ENCODE measurements around the gene EPG5. TPM values are rescaled to one million over a fixed set of nuclear protein-coding genes. Genes with fewer than 3 reads are reported as not detected.

The EPG5 gene
- total RNA-seq, 1 experiment from 2014 or later, result 16.1 TPM

DNA sequence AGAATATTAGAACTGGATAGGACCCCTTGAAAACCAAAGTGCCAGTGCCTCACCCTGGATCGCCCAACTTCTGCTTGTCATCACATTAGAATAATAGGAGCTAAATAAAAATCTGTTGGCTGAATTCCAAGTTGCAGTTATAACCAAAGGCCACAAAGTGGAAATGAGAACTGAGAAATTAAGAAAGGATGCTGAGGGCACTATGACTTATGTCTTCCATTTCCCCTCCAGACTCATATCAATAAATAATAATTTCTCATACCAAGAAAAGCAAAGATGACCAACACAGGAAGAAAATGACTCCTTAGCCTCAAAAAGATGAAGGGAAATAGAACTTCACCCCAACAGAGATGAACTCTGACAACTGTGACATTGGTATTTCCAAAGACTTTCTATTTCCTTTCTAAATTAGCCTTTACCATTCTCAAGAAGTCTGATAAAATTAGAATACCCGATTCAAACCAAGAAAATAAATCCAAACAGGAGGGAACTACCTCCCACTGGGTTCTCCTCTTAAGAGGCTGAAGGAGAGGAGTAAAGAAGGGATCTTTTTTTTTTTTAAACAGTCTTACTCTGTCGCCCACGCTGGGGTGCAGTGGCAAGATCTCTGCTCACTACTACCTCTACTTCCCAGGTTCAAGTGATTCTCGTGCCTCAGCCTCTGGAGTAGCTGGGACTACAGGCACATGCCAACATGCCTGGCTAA, 46.5 kb upstream of the EPG5 start:
- H3K4me2 ChIP-seq (ENCODE audit: insufficient read depth, insufficient read length, low read length), result no peak overlapping the region
- no peaks in the 10 kb centered on the region for H3K79me2 ChIP-seq (ENCODE audit: insufficient read depth, low read length)
- Mint-ChIP-seq H3K27ac (no peak overlapping the region), H3K9me3 (no peaks in the 10 kb centered on the region), H3K4me3 (no peak overlapping the region), H3K27me3 (ENCODE audit: low read depth) (peaks cover 2% of the 10 kb centered on the region; the same call in 1 of the 2 replicates), H3K36me3 (ENCODE audit: insufficient read depth in 1 of 3, low read depth in 3 of 3) (no peaks in the 10 kb centered on the region), H3K4me1 (peaks cover 0 to 5% of the 10 kb centered on the region in 2 experiments; a peak in 1 of 4 replicates)
- H3K23me2 ChIP-seq (ENCODE audit: insufficient read length, low read depth, low read length, poor library complexity, severe bottlenecking), result no peaks in the 10 kb centered on the region
- H3K4me1 ChIP-seq (ENCODE audit: insufficient read depth, low read length), result no peaks in the 10 kb centered on the region
- H3K9me3 ChIP-seq (ENCODE audit: control insufficient read depth, low read depth, low read length), result no peaks in the 10 kb centered on the region
- no peak overlapping the region for H2BK120ac ChIP-seq (ENCODE audit: low read depth, low read length, poor library complexity, severe bottlenecking)
- DNase-seq, result no peak
- H3K27me3 ChIP-seq (ENCODE audit: insufficient read depth, low read length), result no peaks in the 10 kb centered on the region
- no peak overlapping the region for H2BK5ac ChIP-seq (ENCODE audit: insufficient read length, low read length)
- H3K18ac ChIP-seq (ENCODE audit: insufficient read length, low read depth, low read length), result no peak overlapping the region
- H3K9ac ChIP-seq (ENCODE audit: extremely low read depth, insufficient read length, low read length), result no peak overlapping the region
- no peak overlapping the region for H4K8ac ChIP-seq (replicated peaks; ENCODE audit: insufficient read length, low read depth, low read length)
- H3K4ac ChIP-seq (ENCODE audit: low read depth, low read length), result no peak overlapping the region
- no peak overlapping the region for H4K91ac ChIP-seq (ENCODE audit: insufficient read length, low read depth, low read length)
- WGBS (ENCODE audit: extremely low coverage, insufficient read length, low lambda C conversion rate), result no CpG with 5 or more reads among the region's 5 CpGs
- no peak overlapping the region for H3T11ph ChIP-seq (ENCODE audit: low read length)
- H2BK20ac ChIP-seq (ENCODE audit: low read depth, low read length, poor library complexity, severe bottlenecking), result no peak overlapping the region
- H3K14ac ChIP-seq (ENCODE audit: insufficient read depth, low read length), result no peak overlapping the region
- TF ChIP-seq, protein P1, sequence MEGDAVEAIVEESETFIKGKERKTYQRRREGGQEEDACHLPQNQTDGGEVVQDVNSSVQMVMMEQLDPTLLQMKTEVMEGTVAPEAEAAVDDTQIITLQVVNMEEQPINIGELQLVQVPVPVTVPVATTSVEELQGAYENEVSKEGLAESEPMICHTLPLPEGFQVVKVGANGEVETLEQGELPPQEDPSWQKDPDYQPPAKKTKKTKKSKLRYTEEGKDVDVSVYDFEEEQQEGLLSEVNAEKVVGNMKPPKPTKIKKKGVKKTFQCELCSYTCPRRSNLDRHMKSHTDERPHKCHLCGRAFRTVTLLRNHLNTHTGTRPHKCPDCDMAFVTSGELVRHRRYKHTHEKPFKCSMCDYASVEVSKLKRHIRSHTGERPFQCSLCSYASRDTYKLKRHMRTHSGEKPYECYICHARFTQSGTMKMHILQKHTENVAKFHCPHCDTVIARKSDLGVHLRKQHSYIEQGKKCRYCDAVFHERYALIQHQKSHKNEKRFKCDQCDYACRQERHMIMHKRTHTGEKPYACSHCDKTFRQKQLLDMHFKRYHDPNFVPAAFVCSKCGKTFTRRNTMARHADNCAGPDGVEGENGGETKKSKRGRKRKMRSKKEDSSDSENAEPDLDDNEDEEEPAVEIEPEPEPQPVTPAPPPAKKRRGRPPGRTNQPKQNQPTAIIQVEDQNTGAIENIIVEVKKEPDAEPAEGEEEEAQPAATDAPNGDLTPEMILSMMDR (conservative IDR thresholded peaks at IDR 0.05), result no peak
- no peak overlapping the region for H2BK15ac ChIP-seq (ENCODE audit: low read depth, low read length)
- no peak overlapping the region for H2AFZ ChIP-seq (ENCODE audit: low read length)
- H2BK12ac ChIP-seq (ENCODE audit: insufficient read length, low read depth, low read length), result no peak overlapping the region
- no peaks in the 10 kb centered on the region for H4K20me1 ChIP-seq (ENCODE audit: control insufficient read depth, insufficient read depth, insufficient read length)
- H4K5ac ChIP-seq (ENCODE audit: insufficient read length, low read depth, low read length), result no peak overlapping the region
- H3K56ac ChIP-seq (ENCODE audit: insufficient read length, low read depth, low read length), result no peak overlapping the region
- H2AK5ac ChIP-seq (ENCODE audit: insufficient read length, low read length), result no peak overlapping the region
- no peak overlapping the region for H3K27ac ChIP-seq (ENCODE audit: insufficient read length, low read depth, low read length)
- no peaks in the 10 kb centered on the region for H3K79me1 ChIP-seq (ENCODE audit: insufficient read depth, low read depth, low read length, poor library complexity, severe bottlenecking)
- no peak overlapping the region for H3K23ac ChIP-seq (ENCODE audit: insufficient read length, low read depth, low read length)
